T-helper 1 cell treated with Interleukin-12 subunit alpha and Interleukin-12 subunit beta and Interleukin-4 antibody, amounts not matched to agents 30 μg/mL and 1 μg/mL, for 36 hours (primary cell): ENCODE measurements around the gene NPR3.

ENCODE experiments used
- H3K27ac Mint-ChIP-seq: one replicate; pipeline ENCODE4 v1.8.0; 2021; ENCODE audit warnings: mild to moderate bottlenecking, mixed read lengths
- H3K27me3 Mint-ChIP-seq: one replicate; pipeline ENCODE4 v1.8.0; 2021; ENCODE audit warnings: low read depth, mixed read lengths
- H3K36me3 Mint-ChIP-seq: one replicate; pipeline ENCODE4 v1.8.0; 2021; ENCODE audit warnings: low read depth, mixed read lengths
- H3K4me1 Mint-ChIP-seq: one replicate; pipeline ENCODE4 v1.8.0; 2021; ENCODE audit warnings: low read depth, mixed read lengths
- H3K4me3 Mint-ChIP-seq: one replicate; pipeline ENCODE4 v1.8.0; 2021; ENCODE audit warnings: mild to moderate bottlenecking, moderate library complexity, mixed read lengths
- H3K9me3 Mint-ChIP-seq: one replicate; pipeline ENCODE4 v1.8.0; 2021; ENCODE audit warnings: mixed read lengths

NPR3 gene

GRCh38 chr5:32833127-32833526, 122.0 kb downstream of the NPR3 start:
- Mint-ChIP-seq H3K9me3 (no peaks in the 10 kb centered on the region), H3K4me1 (no peaks in the 10 kb centered on the region), H3K27ac (no peak overlapping the region), H3K36me3 (no peaks in the 10 kb centered on the region), H3K27me3 (no peaks in the 10 kb centered on the region), H3K4me3 (no peak overlapping the region)

- no peaks in the 10 kb centered on the region for H3K36me3 Mint-ChIP-seq
- no peaks in the 10 kb centered on the region for H3K4me1 Mint-ChIP-seq
- no peaks in the 10 kb centered on the region for H3K27me3 Mint-ChIP-seq
- H3K9me3 Mint-ChIP-seq: no peaks in the 10 kb centered on the region
- H3K4me3 Mint-ChIP-seq: no peak overlapping the region
- no peak overlapping the region for H3K27ac Mint-ChIP-seq
Observed at GRCh38 chr5:32833663-32834062, 122.5 kb downstream of the NPR3 start.

GRCh38 chr5:32834251-32834650, 123.1 kb downstream of the NPR3 start:
- Mint-ChIP-seq H3K36me3 (no peaks in the 10 kb centered on the region), H3K27ac (no peak overlapping the region), H3K9me3 (no peaks in the 10 kb centered on the region), H3K4me1 (no peaks in the 10 kb centered on the region), H3K4me3 (no peak overlapping the region), H3K27me3 (no peaks in the 10 kb centered on the region)

GRCh38 chr5:32836176-32836575, 125.1 kb downstream of the NPR3 start:
- Mint-ChIP-seq H3K4me3 (no peak overlapping the region), H3K4me1 (no peaks in the 10 kb centered on the region), H3K36me3 (no peaks in the 10 kb centered on the region), H3K27me3 (no peaks in the 10 kb centered on the region), H3K27ac (no peak overlapping the region), H3K9me3 (no peaks in the 10 kb centered on the region)

- no peaks in the 10 kb centered on the region for H3K36me3 Mint-ChIP-seq
- H3K27ac Mint-ChIP-seq: no peak overlapping the region
- H3K4me1 Mint-ChIP-seq: no peaks in the 10 kb centered on the region
- no peaks in the 10 kb centered on the region for H3K27me3 Mint-ChIP-seq
- no peak overlapping the region for H3K4me3 Mint-ChIP-seq
- H3K9me3 Mint-ChIP-seq: no peaks in the 10 kb centered on the region
Observed at GRCh38 chr5:32837211-32837610, 126.1 kb downstream of the NPR3 start.

GRCh38 chr5:32839106-32839505, 128.0 kb downstream of the NPR3 start:
- Mint-ChIP-seq H3K27me3 (no peaks in the 10 kb centered on the region), H3K27ac (no peak overlapping the region), H3K9me3 (no peaks in the 10 kb centered on the region), H3K4me1 (no peaks in the 10 kb centered on the region), H3K4me3 (no peak overlapping the region), H3K36me3 (no peaks in the 10 kb centered on the region)

GRCh38 chr5:32840606-32841005, 129.5 kb downstream of the NPR3 start:
- Mint-ChIP-seq H3K9me3 (no peaks in the 10 kb centered on the region), H3K36me3 (no peaks in the 10 kb centered on the region), H3K4me3 (no peak overlapping the region), H3K4me1 (no peaks in the 10 kb centered on the region), H3K27ac (no peak overlapping the region), H3K27me3 (no peaks in the 10 kb centered on the region)
